WTC11 (cell line): ENCODE measurements around the gene ADH1C.

Source experiments
- SP1 ChIP-seq: sonication (generic); formaldehyde crosslinking; conservative IDR thresholded peaks from 2 replicates; pipeline ENCODE4 v1.8.1; 2022; ENCODE audit warnings: missing genetic modification reagents
- ZNF671 ChIP-seq: fragments of 250-450 bp; sonication (Bioruptor Pico); IDR thresholded peaks from 2 replicates; pipeline ENCODE4 v1.8.0; 2021; ENCODE audit warnings: mild to moderate bottlenecking
- TF ChIP-seq, protein P1 (sequence below): fragments of 200-600 bp; IDR thresholded peaks from 2 replicates; pipeline ENCODE4 v1.8.0; 2022; ENCODE audit warnings: antibody characterized with exemption
- TF ChIP-seq, protein P2 (sequence below): sonication (generic); formaldehyde crosslinking; conservative IDR thresholded peaks from 2 replicates; pipeline ENCODE4 v1.8.1; 2023; ENCODE audit warnings: mild to moderate bottlenecking, low read depth, missing genetic modification reagents, moderate library complexity
- TF ChIP-seq, protein P3 (sequence below): sonication (generic); formaldehyde crosslinking; IDR thresholded peaks from 2 replicates; pipeline ENCODE4 v1.8.1; 2023; ENCODE audit warnings: mild to moderate bottlenecking, missing genetic modification reagents, moderate library complexity
- TF ChIP-seq, protein P4 (sequence below): fragments of 250-450 bp; sonication (Bioruptor Pico); IDR thresholded peaks from 2 replicates; pipeline ENCODE4 v1.9.0; 2021; ENCODE audit warnings: mild to moderate bottlenecking
- TF ChIP-seq, protein P5 (sequence below): sonication (generic); formaldehyde crosslinking; IDR thresholded peaks from 2 replicates; pipeline ENCODE4 v1.8.1; 2023; ENCODE audit warnings: mild to moderate bottlenecking, missing genetic modification reagents

DNA sequence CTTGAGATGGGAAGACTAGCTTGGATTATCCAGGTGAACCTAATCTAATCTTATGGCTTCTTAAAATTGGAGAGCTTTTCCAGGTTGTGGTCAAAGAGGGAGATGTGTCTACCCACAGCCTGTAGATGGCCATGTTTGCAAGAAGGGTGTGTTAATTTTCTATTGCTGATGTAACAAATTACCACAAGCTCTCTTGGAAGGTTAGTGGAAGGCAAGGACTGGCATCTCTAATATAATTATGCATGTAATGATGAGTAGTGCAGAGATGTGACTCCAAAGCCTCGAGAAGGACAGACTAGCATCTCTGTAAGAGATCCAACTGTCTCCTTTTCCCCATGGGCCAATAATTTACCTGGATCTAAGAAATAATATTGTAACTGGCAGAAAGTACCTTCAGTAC, 28.2 kb downstream of the ADH1C start:
- TF ChIP-seq, protein P1, sequence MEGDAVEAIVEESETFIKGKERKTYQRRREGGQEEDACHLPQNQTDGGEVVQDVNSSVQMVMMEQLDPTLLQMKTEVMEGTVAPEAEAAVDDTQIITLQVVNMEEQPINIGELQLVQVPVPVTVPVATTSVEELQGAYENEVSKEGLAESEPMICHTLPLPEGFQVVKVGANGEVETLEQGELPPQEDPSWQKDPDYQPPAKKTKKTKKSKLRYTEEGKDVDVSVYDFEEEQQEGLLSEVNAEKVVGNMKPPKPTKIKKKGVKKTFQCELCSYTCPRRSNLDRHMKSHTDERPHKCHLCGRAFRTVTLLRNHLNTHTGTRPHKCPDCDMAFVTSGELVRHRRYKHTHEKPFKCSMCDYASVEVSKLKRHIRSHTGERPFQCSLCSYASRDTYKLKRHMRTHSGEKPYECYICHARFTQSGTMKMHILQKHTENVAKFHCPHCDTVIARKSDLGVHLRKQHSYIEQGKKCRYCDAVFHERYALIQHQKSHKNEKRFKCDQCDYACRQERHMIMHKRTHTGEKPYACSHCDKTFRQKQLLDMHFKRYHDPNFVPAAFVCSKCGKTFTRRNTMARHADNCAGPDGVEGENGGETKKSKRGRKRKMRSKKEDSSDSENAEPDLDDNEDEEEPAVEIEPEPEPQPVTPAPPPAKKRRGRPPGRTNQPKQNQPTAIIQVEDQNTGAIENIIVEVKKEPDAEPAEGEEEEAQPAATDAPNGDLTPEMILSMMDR, result no peak
- TF ChIP-seq SP1 (CRISPR knock-in tag), result no peak
- TF ChIP-seq, protein P2, sequence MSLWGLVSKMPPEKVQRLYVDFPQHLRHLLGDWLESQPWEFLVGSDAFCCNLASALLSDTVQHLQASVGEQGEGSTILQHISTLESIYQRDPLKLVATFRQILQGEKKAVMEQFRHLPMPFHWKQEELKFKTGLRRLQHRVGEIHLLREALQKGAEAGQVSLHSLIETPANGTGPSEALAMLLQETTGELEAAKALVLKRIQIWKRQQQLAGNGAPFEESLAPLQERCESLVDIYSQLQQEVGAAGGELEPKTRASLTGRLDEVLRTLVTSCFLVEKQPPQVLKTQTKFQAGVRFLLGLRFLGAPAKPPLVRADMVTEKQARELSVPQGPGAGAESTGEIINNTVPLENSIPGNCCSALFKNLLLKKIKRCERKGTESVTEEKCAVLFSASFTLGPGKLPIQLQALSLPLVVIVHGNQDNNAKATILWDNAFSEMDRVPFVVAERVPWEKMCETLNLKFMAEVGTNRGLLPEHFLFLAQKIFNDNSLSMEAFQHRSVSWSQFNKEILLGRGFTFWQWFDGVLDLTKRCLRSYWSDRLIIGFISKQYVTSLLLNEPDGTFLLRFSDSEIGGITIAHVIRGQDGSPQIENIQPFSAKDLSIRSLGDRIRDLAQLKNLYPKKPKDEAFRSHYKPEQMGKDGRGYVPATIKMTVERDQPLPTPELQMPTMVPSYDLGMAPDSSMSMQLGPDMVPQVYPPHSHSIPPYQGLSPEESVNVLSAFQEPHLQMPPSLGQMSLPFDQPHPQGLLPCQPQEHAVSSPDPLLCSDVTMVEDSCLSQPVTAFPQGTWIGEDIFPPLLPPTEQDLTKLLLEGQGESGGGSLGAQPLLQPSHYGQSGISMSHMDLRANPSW, result no peak
- TF ChIP-seq, protein P3, sequence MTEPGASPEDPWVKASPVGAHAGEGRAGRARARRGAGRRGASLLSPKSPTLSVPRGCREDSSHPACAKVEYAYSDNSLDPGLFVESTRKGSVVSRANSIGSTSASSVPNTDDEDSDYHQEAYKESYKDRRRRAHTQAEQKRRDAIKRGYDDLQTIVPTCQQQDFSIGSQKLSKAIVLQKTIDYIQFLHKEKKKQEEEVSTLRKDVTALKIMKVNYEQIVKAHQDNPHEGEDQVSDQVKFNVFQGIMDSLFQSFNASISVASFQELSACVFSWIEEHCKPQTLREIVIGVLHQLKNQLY (CRISPR knock-in tag), result no peak
- no peak for TF ChIP-seq ZNF671 (CRISPR knock-in tag)
- TF ChIP-seq, protein P4, sequence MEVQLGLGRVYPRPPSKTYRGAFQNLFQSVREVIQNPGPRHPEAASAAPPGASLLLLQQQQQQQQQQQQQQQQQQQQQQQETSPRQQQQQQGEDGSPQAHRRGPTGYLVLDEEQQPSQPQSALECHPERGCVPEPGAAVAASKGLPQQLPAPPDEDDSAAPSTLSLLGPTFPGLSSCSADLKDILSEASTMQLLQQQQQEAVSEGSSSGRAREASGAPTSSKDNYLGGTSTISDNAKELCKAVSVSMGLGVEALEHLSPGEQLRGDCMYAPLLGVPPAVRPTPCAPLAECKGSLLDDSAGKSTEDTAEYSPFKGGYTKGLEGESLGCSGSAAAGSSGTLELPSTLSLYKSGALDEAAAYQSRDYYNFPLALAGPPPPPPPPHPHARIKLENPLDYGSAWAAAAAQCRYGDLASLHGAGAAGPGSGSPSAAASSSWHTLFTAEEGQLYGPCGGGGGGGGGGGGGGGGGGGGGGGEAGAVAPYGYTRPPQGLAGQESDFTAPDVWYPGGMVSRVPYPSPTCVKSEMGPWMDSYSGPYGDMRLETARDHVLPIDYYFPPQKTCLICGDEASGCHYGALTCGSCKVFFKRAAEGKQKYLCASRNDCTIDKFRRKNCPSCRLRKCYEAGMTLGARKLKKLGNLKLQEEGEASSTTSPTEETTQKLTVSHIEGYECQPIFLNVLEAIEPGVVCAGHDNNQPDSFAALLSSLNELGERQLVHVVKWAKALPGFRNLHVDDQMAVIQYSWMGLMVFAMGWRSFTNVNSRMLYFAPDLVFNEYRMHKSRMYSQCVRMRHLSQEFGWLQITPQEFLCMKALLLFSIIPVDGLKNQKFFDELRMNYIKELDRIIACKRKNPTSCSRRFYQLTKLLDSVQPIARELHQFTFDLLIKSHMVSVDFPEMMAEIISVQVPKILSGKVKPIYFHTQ, result no peak
- TF ChIP-seq, protein P5, sequence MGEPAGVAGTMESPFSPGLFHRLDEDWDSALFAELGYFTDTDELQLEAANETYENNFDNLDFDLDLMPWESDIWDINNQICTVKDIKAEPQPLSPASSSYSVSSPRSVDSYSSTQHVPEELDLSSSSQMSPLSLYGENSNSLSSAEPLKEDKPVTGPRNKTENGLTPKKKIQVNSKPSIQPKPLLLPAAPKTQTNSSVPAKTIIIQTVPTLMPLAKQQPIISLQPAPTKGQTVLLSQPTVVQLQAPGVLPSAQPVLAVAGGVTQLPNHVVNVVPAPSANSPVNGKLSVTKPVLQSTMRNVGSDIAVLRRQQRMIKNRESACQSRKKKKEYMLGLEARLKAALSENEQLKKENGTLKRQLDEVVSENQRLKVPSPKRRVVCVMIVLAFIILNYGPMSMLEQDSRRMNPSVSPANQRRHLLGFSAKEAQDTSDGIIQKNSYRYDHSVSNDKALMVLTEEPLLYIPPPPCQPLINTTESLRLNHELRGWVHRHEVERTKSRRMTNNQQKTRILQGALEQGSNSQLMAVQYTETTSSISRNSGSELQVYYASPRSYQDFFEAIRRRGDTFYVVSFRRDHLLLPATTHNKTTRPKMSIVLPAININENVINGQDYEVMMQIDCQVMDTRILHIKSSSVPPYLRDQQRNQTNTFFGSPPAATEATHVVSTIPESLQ (CRISPR knock-in tag), result no peak
